Liver (tissue), 3 donors: ENCODE results near the gene TOE1.

ENCODE experiments used
- RAD21 ChIP-seq, 2 donors: IDR thresholded peaks; 2 replicates each; pipeline ENCODE4 v1.6.1; 2016; ENCODE audit warnings: antibody characterized with exemption in 2 of 2, mild to moderate bottlenecking in 2 of 2
- TF ChIP-seq, protein P1 (sequence below): fragments of 150-350 bp; IDR thresholded peaks from 2 replicates; pipeline ENCODE4 v1.5.1; 2017; ENCODE audit warnings: improper control_type of control experiment, low read depth, low read length; ENCODE audit not compliant: missing input control
- donor health status: healthy.
- donor health status: healthy.

DNA sequence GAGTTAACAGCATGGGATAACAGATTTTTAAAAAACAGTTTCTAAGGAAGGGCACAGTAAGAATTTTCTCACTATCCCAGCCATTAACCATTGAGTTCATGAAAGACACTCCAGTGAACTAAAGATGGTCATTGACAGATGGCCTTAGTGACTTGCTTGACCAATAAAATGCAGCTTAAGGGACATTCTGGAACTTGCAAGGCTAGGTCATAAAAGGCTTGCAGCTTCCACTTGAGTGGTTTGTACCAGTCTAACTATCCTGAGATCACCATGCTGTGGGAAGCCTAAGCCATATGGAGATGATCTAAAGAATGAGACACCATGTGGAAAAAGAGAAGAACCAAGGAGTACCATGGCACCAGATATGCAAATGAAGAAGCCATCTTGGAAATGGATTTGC is 38.2 kb downstream of the TOE1 start:
- no peak for TF ChIP-seq RAD21 (IDR thresholded peaks at IDR 0.05)
- TF ChIP-seq, protein P1, sequence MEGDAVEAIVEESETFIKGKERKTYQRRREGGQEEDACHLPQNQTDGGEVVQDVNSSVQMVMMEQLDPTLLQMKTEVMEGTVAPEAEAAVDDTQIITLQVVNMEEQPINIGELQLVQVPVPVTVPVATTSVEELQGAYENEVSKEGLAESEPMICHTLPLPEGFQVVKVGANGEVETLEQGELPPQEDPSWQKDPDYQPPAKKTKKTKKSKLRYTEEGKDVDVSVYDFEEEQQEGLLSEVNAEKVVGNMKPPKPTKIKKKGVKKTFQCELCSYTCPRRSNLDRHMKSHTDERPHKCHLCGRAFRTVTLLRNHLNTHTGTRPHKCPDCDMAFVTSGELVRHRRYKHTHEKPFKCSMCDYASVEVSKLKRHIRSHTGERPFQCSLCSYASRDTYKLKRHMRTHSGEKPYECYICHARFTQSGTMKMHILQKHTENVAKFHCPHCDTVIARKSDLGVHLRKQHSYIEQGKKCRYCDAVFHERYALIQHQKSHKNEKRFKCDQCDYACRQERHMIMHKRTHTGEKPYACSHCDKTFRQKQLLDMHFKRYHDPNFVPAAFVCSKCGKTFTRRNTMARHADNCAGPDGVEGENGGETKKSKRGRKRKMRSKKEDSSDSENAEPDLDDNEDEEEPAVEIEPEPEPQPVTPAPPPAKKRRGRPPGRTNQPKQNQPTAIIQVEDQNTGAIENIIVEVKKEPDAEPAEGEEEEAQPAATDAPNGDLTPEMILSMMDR: no peak
